Kidney epithelial cell (primary cell): ENCODE data around the gene PRLHR. TPM values are rescaled to one million over a fixed set of nuclear protein-coding genes. Genes with fewer than 3 reads are reported as not detected.

Source experiments
- DNase-seq: peaks from one replicate; pipeline ENCODE4 v3.0.0-alpha.2; 2010; ENCODE audit warnings: low read depth
- H3K27me3 ChIP-seq: 2 replicates; pipeline ENCODE4 v1.6.0; 2011; ENCODE audit warnings: low read length; ENCODE audit not compliant: control insufficient read depth, insufficient read depth
- H3K36me3 ChIP-seq: 2 replicates; pipeline ENCODE4 v1.5.1; 2011; ENCODE audit warnings: low read length; ENCODE audit not compliant: control insufficient read depth, insufficient read depth
- H3K4me3 ChIP-seq: 2 replicates; pipeline ENCODE4 v1.5.1; 2011; ENCODE audit warnings: low read depth, mild to moderate bottlenecking, control low read depth, low read length
- total RNA-seq: library from RNA; depleted of rRNA; stranded (reverse); fragments of >200 nt; gene quantifications from 2 replicates; pipeline ENCODE4 v1.2.3, GENCODE V29; 2015
- TF ChIP-seq, protein P1 (sequence below): IDR thresholded peaks from 2 replicates; pipeline ENCODE4 v1.5.1; 2011; ENCODE audit warnings: mild to moderate bottlenecking, moderate library complexity, low read length, control low read depth, inconsistent platforms; ENCODE audit not compliant: insufficient read depth, poor library complexity, severe bottlenecking

PRLHR gene
- total RNA-seq, 1 donor from 2014 or later = not detected

DNA sequence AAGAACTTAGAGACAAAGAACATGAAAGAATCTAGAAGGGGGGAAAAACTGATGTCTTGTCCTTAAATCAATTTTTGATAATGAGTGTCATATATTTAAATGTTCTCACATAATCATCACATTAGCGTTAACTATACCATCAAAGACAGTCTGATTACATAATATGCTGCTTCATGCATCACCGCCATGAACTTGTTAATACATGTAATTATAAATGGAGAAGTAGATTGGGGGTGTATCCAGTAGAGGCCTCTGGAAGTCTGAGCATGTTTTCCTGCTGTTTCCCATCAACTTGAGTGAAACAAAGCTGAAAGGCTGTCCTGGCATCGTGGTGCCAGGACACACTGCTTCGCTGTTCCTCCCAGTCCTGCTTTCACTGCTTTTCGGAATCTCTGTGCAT, 48.2 kb downstream of the PRLHR start:
- Histone ChIP-seq H3K27me3 (peaks cover 6% of the 10 kb centered on the region), H3K4me3 (no peak overlapping the region), H3K36me3 (no peaks in the 10 kb centered on the region)
- DNase-seq = no peak
- TF ChIP-seq, protein P1, sequence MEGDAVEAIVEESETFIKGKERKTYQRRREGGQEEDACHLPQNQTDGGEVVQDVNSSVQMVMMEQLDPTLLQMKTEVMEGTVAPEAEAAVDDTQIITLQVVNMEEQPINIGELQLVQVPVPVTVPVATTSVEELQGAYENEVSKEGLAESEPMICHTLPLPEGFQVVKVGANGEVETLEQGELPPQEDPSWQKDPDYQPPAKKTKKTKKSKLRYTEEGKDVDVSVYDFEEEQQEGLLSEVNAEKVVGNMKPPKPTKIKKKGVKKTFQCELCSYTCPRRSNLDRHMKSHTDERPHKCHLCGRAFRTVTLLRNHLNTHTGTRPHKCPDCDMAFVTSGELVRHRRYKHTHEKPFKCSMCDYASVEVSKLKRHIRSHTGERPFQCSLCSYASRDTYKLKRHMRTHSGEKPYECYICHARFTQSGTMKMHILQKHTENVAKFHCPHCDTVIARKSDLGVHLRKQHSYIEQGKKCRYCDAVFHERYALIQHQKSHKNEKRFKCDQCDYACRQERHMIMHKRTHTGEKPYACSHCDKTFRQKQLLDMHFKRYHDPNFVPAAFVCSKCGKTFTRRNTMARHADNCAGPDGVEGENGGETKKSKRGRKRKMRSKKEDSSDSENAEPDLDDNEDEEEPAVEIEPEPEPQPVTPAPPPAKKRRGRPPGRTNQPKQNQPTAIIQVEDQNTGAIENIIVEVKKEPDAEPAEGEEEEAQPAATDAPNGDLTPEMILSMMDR = no peak

DNA sequence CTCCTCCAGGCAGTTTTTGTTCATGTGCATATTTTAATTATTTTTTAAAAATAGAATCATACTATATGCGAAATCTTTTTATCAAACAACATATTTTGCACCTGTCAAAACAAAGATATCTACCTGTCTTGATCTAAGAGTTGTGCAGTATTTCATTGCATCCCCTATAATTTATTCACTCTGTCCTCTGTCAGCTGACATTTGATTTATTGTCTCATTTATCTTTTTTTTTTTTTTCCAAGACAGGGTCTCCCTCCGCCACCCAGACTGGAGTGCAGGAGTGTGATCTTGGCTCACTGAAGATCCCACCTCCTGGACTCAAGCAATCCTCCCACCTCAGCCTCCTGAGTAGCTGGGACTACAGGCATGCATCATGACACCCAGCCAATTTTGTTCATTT, 49.0 kb downstream of the PRLHR start:
- no peak for DNase-seq
- Histone ChIP-seq H3K4me3 (no peak overlapping the region), H3K36me3 (no peaks in the 10 kb centered on the region), H3K27me3 (peaks cover 6% of the 10 kb centered on the region)
- TF ChIP-seq, protein P1 = no peak

DNA sequence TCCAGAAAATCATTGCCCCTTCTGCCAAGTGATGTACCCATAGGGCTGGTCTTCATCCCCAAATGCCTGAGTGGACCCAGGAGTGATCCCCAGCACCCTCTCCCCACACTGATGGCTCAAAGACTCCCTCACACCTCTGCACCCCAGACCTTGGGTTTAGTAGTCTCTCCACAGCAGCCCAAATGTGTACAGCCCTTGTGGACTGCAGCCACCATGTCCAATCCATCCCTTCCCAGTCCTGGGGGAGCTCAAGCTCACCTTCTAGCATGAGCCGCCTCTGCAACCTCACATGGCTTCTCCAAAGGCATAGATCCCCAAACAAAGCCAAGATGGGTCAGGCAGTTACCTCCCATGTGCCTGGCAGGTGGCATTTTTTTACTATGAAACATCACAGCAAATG, 50.1 kb downstream of the PRLHR start:
- Histone ChIP-seq H3K36me3 (no peaks in the 10 kb centered on the region), H3K4me3 (no peak overlapping the region), H3K27me3 (peaks cover 6% of the 10 kb centered on the region)
- TF ChIP-seq, protein P1 = no peak
- no peak for DNase-seq

DNA sequence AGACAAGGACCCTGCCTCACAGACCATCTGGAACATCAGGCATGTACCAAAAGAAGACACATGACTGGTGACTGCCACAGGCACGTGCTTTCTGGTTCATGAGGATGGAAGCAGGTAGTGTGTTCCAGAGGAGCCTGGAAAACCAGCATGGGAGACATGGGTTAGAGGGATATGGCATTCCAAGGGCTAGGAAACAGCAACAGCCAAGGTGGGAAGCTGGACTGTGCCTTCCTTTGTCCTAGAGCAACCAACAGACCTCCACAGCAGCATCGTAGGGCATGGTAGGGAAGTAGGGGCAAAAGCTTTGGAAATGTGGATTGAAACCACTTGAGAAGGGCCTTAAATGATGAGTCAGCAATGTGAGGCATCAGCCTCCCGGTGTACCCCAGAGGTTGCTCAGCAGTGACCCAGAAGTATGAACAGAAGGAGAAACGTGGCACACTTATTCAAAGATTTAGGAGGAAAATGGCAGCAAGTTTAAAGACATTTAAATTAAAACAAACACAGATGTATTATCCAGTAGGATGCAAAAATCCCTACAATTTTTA, 51.0 kb downstream of the PRLHR start:
- Histone ChIP-seq H3K4me3 (no peak overlapping the region), H3K27me3 (peaks cover 6% of the 10 kb centered on the region), H3K36me3 (no peaks in the 10 kb centered on the region)
- TF ChIP-seq, protein P1 = no peak
- no peak for DNase-seq

DNA sequence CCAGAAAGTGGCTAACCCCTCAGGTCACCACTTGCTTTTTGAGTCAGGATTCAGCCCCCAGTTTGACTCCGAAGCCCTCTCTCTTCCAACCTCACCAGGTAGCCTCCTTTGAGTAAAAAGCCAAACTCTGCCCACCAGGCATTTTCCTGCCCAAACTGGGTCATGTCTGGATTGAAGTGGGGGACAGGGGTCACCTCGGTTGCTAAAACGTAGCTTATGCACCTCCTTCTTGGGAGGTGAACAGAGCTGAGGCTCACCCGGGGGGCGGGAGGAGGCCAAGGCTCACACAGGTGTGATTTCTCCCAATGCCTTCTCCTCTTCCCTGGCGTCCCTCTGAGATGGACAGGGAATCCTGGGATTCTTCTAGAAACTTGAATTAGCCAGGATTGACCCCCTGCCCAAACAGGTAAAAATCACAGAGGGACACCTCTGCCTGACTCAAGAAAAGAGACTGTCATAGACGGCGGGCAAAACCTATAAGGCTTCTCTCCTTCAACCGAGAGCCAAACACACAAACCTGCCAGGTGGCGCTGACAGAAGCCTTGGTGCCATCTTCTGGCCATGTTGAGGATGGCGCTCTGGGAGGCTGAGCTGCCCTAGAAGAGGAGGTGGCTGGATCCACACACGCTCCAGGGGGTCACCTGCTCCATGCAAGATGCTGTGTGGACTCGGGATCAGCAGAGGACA, 51.6 kb downstream of the PRLHR start:
- TF ChIP-seq, protein P1 = peak; percentile 90
- peaks cover 6% of the 10 kb centered on the region for H3K27me3 ChIP-seq
- H3K4me3 ChIP-seq = no peak overlapping the region
- no peaks in the 10 kb centered on the region for H3K36me3 ChIP-seq
- no peak for DNase-seq

DNA sequence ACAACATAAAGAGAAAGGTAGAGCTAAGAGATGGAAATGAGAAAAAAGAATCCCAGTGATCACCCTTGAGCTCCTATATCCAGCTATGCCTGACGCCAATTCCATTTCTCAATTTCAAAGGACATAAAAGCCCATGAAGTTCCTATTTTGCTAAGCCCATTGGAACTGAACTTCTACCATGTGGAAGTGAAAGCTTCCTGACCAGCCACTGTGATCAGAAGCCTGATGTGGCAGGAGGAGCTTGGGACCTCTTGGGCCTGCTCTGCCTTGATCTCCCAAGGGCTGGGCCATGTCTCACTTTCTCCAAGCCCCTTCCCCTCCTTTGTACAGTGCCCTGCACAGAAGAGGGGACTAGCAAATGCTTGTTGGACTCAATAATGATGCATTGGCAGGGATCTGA, 52.7 kb downstream of the PRLHR start:
- DNase-seq = no peak
- TF ChIP-seq, protein P1 = no peak
- Histone ChIP-seq H3K36me3 (no peaks in the 10 kb centered on the region), H3K27me3 (peaks cover 6% of the 10 kb centered on the region), H3K4me3 (no peak overlapping the region)
